GM19438 (cell line): ENCODE results near the gene ZNF613.
A peak's percentile ranks its signal among the peaks of the same experiment; 100 is the strongest.
"Not testable (repeated sequence)": the region's sequence is repeated elsewhere in the genome, so short reads cannot be mapped to it uniquely, and the experiment has no call there.

Source experiments
- ATAC-seq: cut with Tn5 transposase; IDR thresholded peaks from one replicate; pipeline ENCODE4 v1.9.1; 2021; ENCODE audit warnings: low read depth; ENCODE audit not compliant: unreplicated experiment

Gene ZNF613

GRCh38 chr19:51931921-51932320, 4.6 kb downstream of the ZNF613 start:
- no peak for ATAC-seq

GRCh38 chr19:51938936-51939335, 11.7 kb downstream of the ZNF613 start:
- ATAC-seq = no peak

GRCh38 chr19:51944798-51945552, 17.7 kb downstream of the ZNF613 start:
- no peak for ATAC-seq

GRCh38 chr19:51946602-51947001, 19.3 kb downstream of the ZNF613 start:
- no peak for ATAC-seq

- ATAC-seq = no peak
These were observed 21.7 kb downstream of the ZNF613 start for GRCh38 chr19:51948975-51949374.

- ATAC-seq = not testable (repeated sequence)
These were observed 30.6 kb downstream of the ZNF613 start for GRCh38 chr19:51957846-51958245.

GRCh38 chr19:51959791-51960190, 32.5 kb downstream of the ZNF613 start:
- ATAC-seq = no peak

- ATAC-seq = not testable (repeated sequence)
These were observed 33.5 kb downstream of the ZNF613 start for GRCh38 chr19:51960621-51961233.

GRCh38 chr19:51965583-51965982, 38.3 kb downstream of the ZNF613 start:
- no peak for ATAC-seq

GRCh38 chr19:51970718-51971117, 43.4 kb downstream of the ZNF613 start:
- no peak for ATAC-seq

GRCh38 chr19:51971624-51972023, 44.4 kb downstream of the ZNF613 start:
- ATAC-seq = no peak

GRCh38 chr19:51975787-51976186, 48.5 kb downstream of the ZNF613 start:
- ATAC-seq = not testable (repeated sequence)

GRCh38 chr19:51976852-51977251, 49.6 kb downstream of the ZNF613 start:
- no peak for ATAC-seq

GRCh38 chr19:51977346-51977745, 50.1 kb downstream of the ZNF613 start:
- ATAC-seq = no peak

GRCh38 chr19:51978882-51979281, 51.6 kb downstream of the ZNF613 start:
- no peak for ATAC-seq

- ATAC-seq = no peak
These were observed 53.0 kb downstream of the ZNF613 start for GRCh38 chr19:51980116-51980736.

- not testable (repeated sequence) for ATAC-seq
These were observed 53.7 kb downstream of the ZNF613 start for GRCh38 chr19:51980926-51981325.

GRCh38 chr19:51983361-51983760, 56.1 kb downstream of the ZNF613 start:
- ATAC-seq = no peak

- peak; percentile 70 for ATAC-seq
These were observed 59.3 kb downstream of the ZNF613 start, which contains the start of gene ZNF350 for GRCh38 chr19:51986309-51987291. TSS of gene ZNF350 (minus strand) at chr19:51986840. CDS start at chr19:51974360, 12,480 bp downstream.

- no peak for ATAC-seq
These were observed 66.2 kb downstream of the ZNF613 start for GRCh38 chr19:51993422-51993821.
